ENCODE results near the gene RPGRIP1L.

DNA sequence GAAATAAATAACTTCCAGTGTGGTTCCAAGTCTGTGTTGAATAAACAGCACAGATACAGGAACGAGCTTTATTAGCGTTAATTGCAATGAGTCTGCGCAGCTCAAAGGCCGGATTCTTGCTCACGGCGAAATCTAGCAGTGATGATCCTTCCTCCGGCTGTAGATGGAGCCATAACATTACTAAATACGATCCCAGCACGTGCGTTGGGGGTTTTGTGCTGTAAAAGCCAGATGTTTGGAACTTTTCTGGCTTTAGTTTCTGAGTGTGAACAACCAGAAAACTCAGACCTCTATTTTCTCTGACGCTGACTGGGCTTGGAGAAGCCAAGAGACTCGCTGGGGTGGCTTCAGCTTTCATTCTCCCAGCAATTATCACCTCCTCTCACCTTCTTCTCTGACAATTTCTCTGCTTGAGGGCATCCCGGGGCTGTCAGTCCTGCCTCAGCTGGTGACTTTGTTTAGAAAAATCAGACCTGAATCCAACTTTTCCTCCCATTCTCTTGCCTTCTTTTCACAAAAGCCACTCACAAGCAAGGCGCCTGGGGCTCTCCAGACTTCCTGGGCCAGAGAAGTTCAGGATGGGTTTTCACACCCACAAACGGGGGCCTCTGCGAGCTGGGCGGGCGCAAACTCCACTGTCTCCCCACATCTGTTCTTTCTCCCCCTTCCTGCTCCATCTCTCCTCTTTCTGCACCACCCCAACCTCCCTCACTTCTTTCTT, 153.5 kb downstream of the RPGRIP1L start:
- TF ChIP-seq POLR2AphosphoS5 (IDR thresholded peaks at IDR 0.05; ENCODE audit: low read depth, low read length) (no peak), REST (IDR thresholded peaks at IDR 0.05; ENCODE audit: insufficient read depth in 1 of 2, low read depth in 2 of 2, low read length in 1 of 2) (no peak)
- TF ChIP-seq, protein P1, sequence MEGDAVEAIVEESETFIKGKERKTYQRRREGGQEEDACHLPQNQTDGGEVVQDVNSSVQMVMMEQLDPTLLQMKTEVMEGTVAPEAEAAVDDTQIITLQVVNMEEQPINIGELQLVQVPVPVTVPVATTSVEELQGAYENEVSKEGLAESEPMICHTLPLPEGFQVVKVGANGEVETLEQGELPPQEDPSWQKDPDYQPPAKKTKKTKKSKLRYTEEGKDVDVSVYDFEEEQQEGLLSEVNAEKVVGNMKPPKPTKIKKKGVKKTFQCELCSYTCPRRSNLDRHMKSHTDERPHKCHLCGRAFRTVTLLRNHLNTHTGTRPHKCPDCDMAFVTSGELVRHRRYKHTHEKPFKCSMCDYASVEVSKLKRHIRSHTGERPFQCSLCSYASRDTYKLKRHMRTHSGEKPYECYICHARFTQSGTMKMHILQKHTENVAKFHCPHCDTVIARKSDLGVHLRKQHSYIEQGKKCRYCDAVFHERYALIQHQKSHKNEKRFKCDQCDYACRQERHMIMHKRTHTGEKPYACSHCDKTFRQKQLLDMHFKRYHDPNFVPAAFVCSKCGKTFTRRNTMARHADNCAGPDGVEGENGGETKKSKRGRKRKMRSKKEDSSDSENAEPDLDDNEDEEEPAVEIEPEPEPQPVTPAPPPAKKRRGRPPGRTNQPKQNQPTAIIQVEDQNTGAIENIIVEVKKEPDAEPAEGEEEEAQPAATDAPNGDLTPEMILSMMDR (IDR thresholded peaks at IDR 0.05): peak; percentile 70
